Liver (tissue), 9 donors: Measurements from ENCODE around the gene HIVEP3. TPM values are rescaled to one million over a fixed set of nuclear protein-coding genes. Genes with fewer than 3 reads are reported as not detected.

Experiments
- DNase-seq: peaks from one replicate; pipeline ENCODE4 v3.0.0-alpha.2; 2017; ENCODE audit warnings: low spot score
- H3K27ac ChIP-seq, 2 donors: one replicate each; pipeline ENCODE4 v1.7.0; 2013; ENCODE audit warnings: inconsistent platforms in 2 of 2, low read length in 2 of 2, control low read depth in 1 of 2, low read depth in 1 of 2, mild to moderate bottlenecking in 1 of 2
- H3K27me3 ChIP-seq, 4 donors: one replicate each; pipeline versions ENCODE4 v1.6.1 to v1.7.0; 2013; ENCODE audit warnings: low read length in 3 of 4, inconsistent platforms in 1 of 4, mild to moderate bottlenecking in 1 of 4, moderate library complexity in 1 of 4; ENCODE audit not compliant: control insufficient read depth in 4 of 4, insufficient read depth in 4 of 4
- H3K36me3 ChIP-seq, 4 donors: one replicate each; pipeline versions ENCODE4 v1.6.1 to v1.7.0; 2013; ENCODE audit warnings: low read length in 3 of 4, mild to moderate bottlenecking in 3 of 4, low read depth in 1 of 4, moderate library complexity in 1 of 4; ENCODE audit not compliant: control insufficient read depth in 4 of 4, insufficient read depth in 3 of 4
- H3K4me1 ChIP-seq, 4 donors: one replicate each; pipeline versions ENCODE4 v1.6.1 to v1.7.0; 2013; ENCODE audit warnings: low read length in 3 of 4, mild to moderate bottlenecking in 3 of 4, moderate library complexity in 1 of 4; ENCODE audit not compliant: control insufficient read depth in 4 of 4, insufficient read depth in 4 of 4
- H3K4me3 ChIP-seq, 3 donors: one replicate each; pipeline versions ENCODE4 v1.6.1 to v1.7.0; 2013; ENCODE audit warnings: low read length in 3 of 3, control low read depth in 1 of 3, low read depth in 1 of 3, mild to moderate bottlenecking in 1 of 3
- H3K9ac ChIP-seq, 2 donors: one replicate each; pipeline ENCODE4 v1.7.0; 2013; ENCODE audit warnings: low read length in 2 of 2, mild to moderate bottlenecking in 2 of 2, moderate library complexity in 2 of 2, control low read depth in 1 of 2, low read depth in 1 of 2
- H3K9me3 ChIP-seq, 4 donors: one replicate each; pipeline versions ENCODE4 v1.6.1 to v1.7.0; 2013; ENCODE audit warnings: low read length in 3 of 4; ENCODE audit not compliant: control insufficient read depth in 4 of 4
- EGR1 ChIP-seq, 2 donors: IDR thresholded peaks; 2 replicates each; pipeline ENCODE4 v1.6.1; 2016 to 2018; ENCODE audit warnings: antibody characterized with exemption in 2 of 2, low read depth in 2 of 2
- FOXA1 ChIP-seq: IDR thresholded peaks from 2 replicates; pipeline ENCODE4 v1.6.1; 2016; ENCODE audit warnings: antibody characterized with exemption
- HNF4G ChIP-seq: IDR thresholded peaks from 2 replicates; pipeline ENCODE4 v1.6.1; 2016; ENCODE audit warnings: antibody characterized with exemption
- JUND ChIP-seq, 2 donors: IDR thresholded peaks; 2 replicates each; pipeline ENCODE4 v1.6.1; 2016; ENCODE audit warnings: antibody characterized with exemption in 2 of 2
- RAD21 ChIP-seq, 2 donors: IDR thresholded peaks; 2 replicates each; pipeline ENCODE4 v1.6.1; 2016; ENCODE audit warnings: antibody characterized with exemption in 2 of 2, mild to moderate bottlenecking in 2 of 2
- SP1 ChIP-seq: IDR thresholded peaks from 2 replicates; pipeline ENCODE4 v1.6.1; 2018; ENCODE audit warnings: antibody characterized with exemption, mild to moderate bottlenecking
- TAF1 ChIP-seq: conservative IDR thresholded peaks from 2 replicates; pipeline ENCODE4 v1.6.1; 2016; ENCODE audit warnings: antibody characterized with exemption, mild to moderate bottlenecking
- YY1 ChIP-seq: IDR thresholded peaks from 2 replicates; pipeline ENCODE4 v1.6.1; 2016; ENCODE audit warnings: antibody characterized with exemption, mild to moderate bottlenecking
- WGBS: extraction: QIAGEN DNeasy Blood & Tissue Kit; methylation state at CpG from one replicate; pipeline ENCODE4 v1.1.7; 2013; 5-methylcytosine and 5-hydroxymethylcytosine counted together
- polyA plus RNA-seq, 2 donors: library from polyadenylated mRNA; stranded (reverse) in 1 of 2; unstranded in 1 of 2; fragments of 200-250 nt in 1 of 2; fragments of >200 nt in 1 of 2; fragmentation: Nextera tagmentation in 1 of 2; extraction: Ambion mirVana in 1 of 2; gene quantifications; one replicate each; pipeline versions ENCODE4 v1.2.1 to v1.2.3, GENCODE V29; 2013 to 2015
- total RNA-seq, 2 donors: library from RNA; depleted of rRNA; stranded (reverse); fragments of >200 nt; gene quantifications; one replicate each; pipeline ENCODE4 v1.2.3, GENCODE V29; 2014
- TF ChIP-seq, protein P1 (sequence below): IDR thresholded peaks from 2 replicates; pipeline ENCODE4 v1.6.1; 2016; ENCODE audit warnings: antibody characterized with exemption
- TF ChIP-seq, protein P2 (sequence below): IDR thresholded peaks from 2 replicates; pipeline ENCODE4 v1.6.1; 2016; ENCODE audit warnings: antibody characterized with exemption
- TF ChIP-seq, protein P3 (sequence below): IDR thresholded peaks from 2 replicates; pipeline ENCODE4 v1.6.1; 2016; ENCODE audit warnings: antibody characterized with exemption, mild to moderate bottlenecking
- donor health status: healthy.
- donor health status: healthy.
- donor health status: healthy.
- donor health status: healthy.
- donor health status: healthy.

Gene HIVEP3
- total and polyA plus RNA-seq, 4 donors: 0.93 to 1.6 (median 1.4) TPM

DNA sequence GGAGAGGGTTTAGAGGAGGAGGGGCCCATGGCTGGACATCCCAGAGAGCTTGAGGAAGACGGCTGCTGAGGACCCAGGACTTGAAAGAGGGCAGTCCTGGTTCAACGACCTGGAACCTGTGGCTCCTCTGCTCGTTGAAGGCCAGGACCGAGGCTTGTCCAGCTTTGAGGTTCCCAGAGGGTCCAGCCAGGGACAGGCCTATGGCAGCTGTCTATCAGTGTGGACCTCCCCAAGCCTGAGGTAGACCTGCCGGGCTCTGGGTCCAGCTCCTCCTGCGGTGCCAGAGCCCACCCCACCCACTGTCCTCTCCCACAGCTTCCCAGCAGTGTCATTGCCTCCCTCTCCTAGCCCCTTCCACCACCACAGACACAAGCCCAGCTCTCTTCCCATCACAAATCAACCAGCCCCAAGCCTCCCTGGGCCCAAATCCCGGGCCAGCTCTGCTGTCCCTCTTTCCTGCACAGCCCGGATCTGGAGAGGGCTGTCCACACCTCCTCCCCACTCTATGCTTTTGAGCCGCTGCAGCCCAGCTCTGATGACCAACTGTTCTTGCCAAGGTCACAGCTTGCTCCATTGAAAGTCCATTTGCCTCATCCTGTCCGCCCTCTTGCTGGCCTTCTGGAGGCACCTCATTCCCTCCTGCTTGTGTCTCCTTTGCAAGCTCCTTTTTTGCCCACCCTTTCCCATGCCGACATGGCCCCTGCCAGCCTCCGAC, 385.5 kb downstream of the HIVEP3 start (continued):
- TF ChIP-seq, protein P1, sequence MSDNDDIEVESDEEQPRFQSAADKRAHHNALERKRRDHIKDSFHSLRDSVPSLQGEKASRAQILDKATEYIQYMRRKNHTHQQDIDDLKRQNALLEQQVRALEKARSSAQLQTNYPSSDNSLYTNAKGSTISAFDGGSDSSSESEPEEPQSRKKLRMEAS: no peak

DNA sequence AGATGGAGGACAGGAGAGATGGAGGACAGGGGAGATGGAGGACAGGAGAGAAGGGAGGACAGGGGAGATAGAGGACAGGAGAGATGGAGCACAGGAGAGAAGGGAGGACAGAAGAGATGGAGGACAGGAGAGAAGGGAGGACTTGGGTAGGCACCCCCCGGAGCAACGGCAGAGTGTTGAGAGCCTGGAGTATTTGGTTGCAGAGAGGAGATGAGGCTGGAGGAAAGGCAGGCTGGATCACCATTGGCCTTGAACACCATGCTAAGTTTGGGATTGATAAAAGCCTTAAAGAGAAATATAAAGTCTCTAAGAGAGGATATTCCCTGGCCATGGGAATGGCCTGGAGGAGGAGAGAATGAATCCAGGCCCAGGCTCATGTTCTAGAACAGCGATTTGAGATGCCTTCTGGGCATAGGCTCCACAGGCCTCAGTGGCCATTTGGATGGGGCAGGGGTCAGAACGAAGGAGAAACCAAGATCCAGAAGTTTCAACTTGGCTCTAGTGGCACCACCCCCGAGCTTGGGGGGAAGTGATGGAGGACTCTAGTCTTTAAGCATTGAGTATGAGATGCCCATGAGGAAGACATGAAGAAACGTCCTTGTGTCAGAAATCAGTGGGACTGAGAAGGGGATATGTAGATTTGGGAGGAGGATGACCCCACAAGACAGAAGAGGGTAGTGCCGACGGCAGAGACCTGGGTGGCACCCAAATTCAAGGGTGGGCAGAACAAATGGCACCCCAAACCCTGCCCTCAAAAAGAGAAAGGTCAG, 386.3 kb downstream of the HIVEP3 start:
- Histone ChIP-seq H3K9ac (no peak overlapping the region), H3K36me3 (no peaks in the 10 kb centered on the region), H3K27me3 (no peaks in the 10 kb centered on the region), H3K4me1 (no peaks in the 10 kb centered on the region), H3K4me3 (no peak overlapping the region), H3K9me3 (no peaks in the 10 kb centered on the region), H3K27ac (no peak overlapping the region)
- 87% methylated on average over 8 of the region's 8 CpGs for WGBS
- no peak for DNase-seq
- TF ChIP-seq EGR1 (IDR thresholded peaks at IDR 0.05; ENCODE audit: low read depth in 2 of 2) (no peak), RAD21 (IDR thresholded peaks at IDR 0.05) (no peak), YY1 (no peak), FOXA1 (no peak), JUND (IDR thresholded peaks at IDR 0.05) (no peak), TAF1 (no peak)
- TF ChIP-seq, protein P1: no peak
- TF ChIP-seq, protein P2, sequence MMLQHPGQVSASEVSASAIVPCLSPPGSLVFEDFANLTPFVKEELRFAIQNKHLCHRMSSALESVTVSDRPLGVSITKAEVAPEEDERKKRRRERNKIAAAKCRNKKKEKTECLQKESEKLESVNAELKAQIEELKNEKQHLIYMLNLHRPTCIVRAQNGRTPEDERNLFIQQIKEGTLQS: no peak

DNA sequence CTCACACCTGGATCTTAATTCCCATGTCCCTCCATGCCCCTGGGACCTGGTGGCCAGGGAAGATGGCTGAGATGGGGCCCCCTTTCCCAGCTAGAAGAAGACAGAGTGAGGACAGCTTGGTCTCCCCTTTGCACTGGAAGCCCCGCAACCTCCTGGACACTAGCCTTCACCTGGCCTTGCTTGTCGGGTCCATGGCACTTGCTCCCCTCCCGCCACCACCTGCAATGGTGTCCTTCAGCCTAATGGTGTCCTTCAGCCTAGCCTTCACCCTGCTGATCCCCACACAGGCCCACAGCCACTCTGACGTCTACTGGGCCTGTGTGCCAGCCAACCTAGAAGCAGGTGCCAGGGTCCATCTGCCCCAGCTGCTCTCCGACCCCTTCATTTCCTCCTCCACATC, 388.3 kb downstream of the HIVEP3 start:
- Histone ChIP-seq H3K9me3 (no peaks in the 10 kb centered on the region), H3K27me3 (no peaks in the 10 kb centered on the region), H3K36me3 (no peaks in the 10 kb centered on the region), H3K9ac (no peak overlapping the region), H3K4me3 (no peak overlapping the region), H3K4me1 (no peaks in the 10 kb centered on the region), H3K27ac (no peak overlapping the region)
- 93% methylated on average over 5 of the region's 5 CpGs for WGBS
- DNase-seq: no peak
- TF ChIP-seq, protein P3, sequence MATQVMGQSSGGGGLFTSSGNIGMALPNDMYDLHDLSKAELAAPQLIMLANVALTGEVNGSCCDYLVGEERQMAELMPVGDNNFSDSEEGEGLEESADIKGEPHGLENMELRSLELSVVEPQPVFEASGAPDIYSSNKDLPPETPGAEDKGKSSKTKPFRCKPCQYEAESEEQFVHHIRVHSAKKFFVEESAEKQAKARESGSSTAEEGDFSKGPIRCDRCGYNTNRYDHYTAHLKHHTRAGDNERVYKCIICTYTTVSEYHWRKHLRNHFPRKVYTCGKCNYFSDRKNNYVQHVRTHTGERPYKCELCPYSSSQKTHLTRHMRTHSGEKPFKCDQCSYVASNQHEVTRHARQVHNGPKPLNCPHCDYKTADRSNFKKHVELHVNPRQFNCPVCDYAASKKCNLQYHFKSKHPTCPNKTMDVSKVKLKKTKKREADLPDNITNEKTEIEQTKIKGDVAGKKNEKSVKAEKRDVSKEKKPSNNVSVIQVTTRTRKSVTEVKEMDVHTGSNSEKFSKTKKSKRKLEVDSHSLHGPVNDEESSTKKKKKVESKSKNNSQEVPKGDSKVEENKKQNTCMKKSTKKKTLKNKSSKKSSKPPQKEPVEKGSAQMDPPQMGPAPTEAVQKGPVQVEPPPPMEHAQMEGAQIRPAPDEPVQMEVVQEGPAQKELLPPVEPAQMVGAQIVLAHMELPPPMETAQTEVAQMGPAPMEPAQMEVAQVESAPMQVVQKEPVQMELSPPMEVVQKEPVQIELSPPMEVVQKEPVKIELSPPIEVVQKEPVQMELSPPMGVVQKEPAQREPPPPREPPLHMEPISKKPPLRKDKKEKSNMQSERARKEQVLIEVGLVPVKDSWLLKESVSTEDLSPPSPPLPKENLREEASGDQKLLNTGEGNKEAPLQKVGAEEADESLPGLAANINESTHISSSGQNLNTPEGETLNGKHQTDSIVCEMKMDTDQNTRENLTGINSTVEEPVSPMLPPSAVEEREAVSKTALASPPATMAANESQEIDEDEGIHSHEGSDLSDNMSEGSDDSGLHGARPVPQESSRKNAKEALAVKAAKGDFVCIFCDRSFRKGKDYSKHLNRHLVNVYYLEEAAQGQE: no peak
- no peak for TF ChIP-seq HNF4G
- no peak for TF ChIP-seq SP1
- no peak for TF ChIP-seq RAD21 (IDR thresholded peaks at IDR 0.05)
- TF ChIP-seq EGR1 (IDR thresholded peaks at IDR 0.05; ENCODE audit: low read depth in 2 of 2): no peak
- TF ChIP-seq, protein P1: no peak
